Esophagus squamous epithelium (tissue), 5 donors: Measurements from ENCODE around the gene MZT2A. TPM values are rescaled to one million over a fixed set of nuclear protein-coding genes. Genes with fewer than 3 reads are reported as not detected.
"Not testable (repeated sequence)": the region's sequence is repeated elsewhere in the genome, so short reads cannot be mapped to it uniquely, and the experiment has no call there.

ENCODE experiments used
- DNase-seq: peaks from one replicate; lab custom pipeline; 2025; lab: John Stamatoyannopoulos, UW
- H3K27ac ChIP-seq, 4 donors: fragments of 200-600 bp; sonication (generic); one replicate each; pipeline ENCODE4 v1.5.1; 2016 to 2019; ENCODE audit warnings: mild to moderate bottlenecking in 1 of 4
- H3K27me3 ChIP-seq, 4 donors: fragments of 200-600 bp; sonication (generic); 1 replicate in 3 of 4; 2 replicates in 1 of 4; pipeline versions ENCODE4 v1.5.1 to v1.6.0; 2017 to 2021; ENCODE audit warnings: antibody characterized with exemption in 1 of 4
- H3K36me3 ChIP-seq, 3 donors: fragments of 200-600 bp; sonication (generic); one replicate each; pipeline ENCODE4 v1.5.1; 2016 to 2019
- H3K4me1 ChIP-seq, 3 donors: fragments of 200-600 bp; sonication (generic); one replicate each; pipeline ENCODE4 v1.5.1; 2017 to 2019
- H3K4me3 ChIP-seq, 4 donors: fragments of 200-600 bp; sonication (generic); 1 replicate in 3 of 4; 2 replicates in 1 of 4; pipeline ENCODE4 v1.5.1; 2016 to 2019; ENCODE audit warnings: mild to moderate bottlenecking in 2 of 4, moderate library complexity in 1 of 4
- H3K9me3 ChIP-seq, 3 donors: fragments of 200-600 bp; sonication (generic); one replicate each; pipeline ENCODE4 v1.5.1; 2016 to 2019
- POLR2A ChIP-seq, 4 donors: fragments of 450-650 bp; IDR thresholded peaks; one replicate each; pipeline ENCODE4 v1.6.1; 2017; ENCODE audit warnings: antibody characterized with exemption in 4 of 4, mild to moderate bottlenecking in 4 of 4, moderate library complexity in 3 of 4
- WGBS, 2 donors: methylation state at CpG; one replicate each; pipeline ENCODE4 v1.1.5; 2018; 5-methylcytosine and 5-hydroxymethylcytosine counted together
- intact Hi-C: fragments of 100-400 bp; cut with DNase I; formaldehyde crosslinking; loops from one replicate; pipeline ENCODE4 v1.15.0; 2022
- total RNA-seq, 4 donors: library from RNA; depleted of rRNA; stranded (reverse); fragments of >200 nt; gene quantifications; one replicate each; pipeline ENCODE4 v1.1.0, GENCODE V29; 2016
- TF ChIP-seq, protein P1 (sequence below), 6 experiments: fragments of 450-650 bp in 4 of 6; fragments of 200-600 bp in 2 of 6; sonication (generic) in 2 of 6; IDR thresholded peaks; one replicate each; pipeline ENCODE4 v1.5.1; 2016 to 2019; ENCODE audit warnings: antibody characterized with exemption in 6 of 6, mild to moderate bottlenecking in 4 of 6, moderate library complexity in 4 of 6
- donor health status: DM: yes; HTN: yes; CAD: no.

MZT2A gene
- total RNA-seq, 4 donors from 2014 or later = 101 to 169 (median 118) TPM

DNA sequence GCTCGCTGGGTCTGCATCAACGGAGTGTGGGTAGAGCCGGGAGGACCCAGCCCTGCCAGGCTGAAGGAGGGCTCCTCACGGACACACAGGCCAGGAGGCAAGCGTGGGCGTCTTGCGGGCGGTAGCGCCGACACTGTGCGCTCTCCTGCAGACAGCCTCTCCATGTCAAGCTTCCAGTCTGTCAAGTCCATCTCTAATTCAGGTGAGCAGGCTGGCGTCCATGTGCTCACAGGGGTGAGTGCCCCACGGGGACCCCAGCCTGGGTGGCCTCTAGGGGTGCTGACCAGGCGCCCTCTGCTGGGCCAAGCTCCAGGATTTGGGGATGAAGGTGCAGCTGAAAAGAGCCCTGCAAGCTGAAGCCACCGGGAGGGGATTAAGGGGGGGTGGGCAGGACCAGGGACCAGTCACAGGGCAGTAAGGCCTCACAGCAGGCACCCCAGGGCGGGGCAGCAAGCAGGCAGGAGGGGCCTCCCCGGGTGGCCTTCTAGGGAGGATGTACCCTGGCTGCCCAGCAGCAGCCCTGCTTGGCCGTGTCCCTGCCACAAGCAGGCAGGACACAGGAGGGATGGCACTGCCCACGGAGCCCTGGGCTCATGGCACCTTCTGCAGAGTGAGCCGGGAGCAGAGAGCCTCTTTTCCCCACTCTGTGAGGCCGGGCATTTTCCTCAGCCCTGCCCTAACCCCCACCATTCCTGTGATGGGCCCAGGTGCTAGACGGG is 38.6 kb upstream of the MZT2A start:
- intact Hi-C loops, DNase-seq, H3K9me3 ChIP-seq, H3K27ac ChIP-seq, H3K4me3 ChIP-seq, H3K27me3 ChIP-seq, H3K36me3 ChIP-seq: not testable (repeated sequence)
- peaks cover 0 to 29% (median 3%) of the 10 kb centered on the region in 3 donors for H3K4me1 ChIP-seq
- 76% methylated on average over 6 of the region's 22 CpGs; no CpG with 5 or more reads in 1 of the 2 donors for WGBS, 2 donors

DNA sequence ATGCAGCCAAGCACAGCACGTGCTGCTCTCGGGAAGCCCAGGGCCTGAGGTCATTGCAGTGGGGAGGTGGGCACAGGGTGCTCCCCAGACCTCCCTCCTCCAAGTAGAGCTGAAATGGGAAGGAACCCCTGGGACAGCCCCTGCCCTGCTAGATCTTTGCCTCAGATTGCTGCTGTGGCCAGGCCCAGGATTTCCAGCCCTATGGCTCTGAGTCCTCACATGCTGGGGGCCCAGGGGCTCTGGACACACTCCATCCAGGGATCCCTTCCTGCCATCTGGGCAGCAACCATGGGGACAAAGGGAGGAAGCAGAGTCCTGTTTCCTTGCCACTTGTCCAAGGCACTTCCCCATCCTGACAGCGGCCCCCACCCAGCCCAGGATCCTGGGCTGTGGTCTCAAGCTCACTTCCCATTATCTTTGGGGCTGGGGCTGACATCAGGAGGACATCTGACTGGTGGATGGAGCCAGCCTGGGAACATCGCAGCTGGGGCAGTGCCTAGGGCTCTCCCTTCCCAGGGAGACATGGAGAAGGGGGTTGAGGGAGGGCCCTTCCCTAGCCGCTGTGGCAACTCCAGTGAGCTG is 37.8 kb upstream of the MZT2A start:
- H3K4me3 ChIP-seq, intact Hi-C loops, H3K9me3 ChIP-seq, H3K27ac ChIP-seq, H3K27me3 ChIP-seq, H3K36me3 ChIP-seq, DNase-seq: not testable (repeated sequence)
- H3K4me1 ChIP-seq = peaks cover 0 to 22% (median 3%) of the 10 kb centered on the region in 3 donors
- WGBS, 2 donors = 100% methylated on average over 1 of the region's 5 CpGs; no CpG with 5 or more reads in 1 of the 2 donors

DNA sequence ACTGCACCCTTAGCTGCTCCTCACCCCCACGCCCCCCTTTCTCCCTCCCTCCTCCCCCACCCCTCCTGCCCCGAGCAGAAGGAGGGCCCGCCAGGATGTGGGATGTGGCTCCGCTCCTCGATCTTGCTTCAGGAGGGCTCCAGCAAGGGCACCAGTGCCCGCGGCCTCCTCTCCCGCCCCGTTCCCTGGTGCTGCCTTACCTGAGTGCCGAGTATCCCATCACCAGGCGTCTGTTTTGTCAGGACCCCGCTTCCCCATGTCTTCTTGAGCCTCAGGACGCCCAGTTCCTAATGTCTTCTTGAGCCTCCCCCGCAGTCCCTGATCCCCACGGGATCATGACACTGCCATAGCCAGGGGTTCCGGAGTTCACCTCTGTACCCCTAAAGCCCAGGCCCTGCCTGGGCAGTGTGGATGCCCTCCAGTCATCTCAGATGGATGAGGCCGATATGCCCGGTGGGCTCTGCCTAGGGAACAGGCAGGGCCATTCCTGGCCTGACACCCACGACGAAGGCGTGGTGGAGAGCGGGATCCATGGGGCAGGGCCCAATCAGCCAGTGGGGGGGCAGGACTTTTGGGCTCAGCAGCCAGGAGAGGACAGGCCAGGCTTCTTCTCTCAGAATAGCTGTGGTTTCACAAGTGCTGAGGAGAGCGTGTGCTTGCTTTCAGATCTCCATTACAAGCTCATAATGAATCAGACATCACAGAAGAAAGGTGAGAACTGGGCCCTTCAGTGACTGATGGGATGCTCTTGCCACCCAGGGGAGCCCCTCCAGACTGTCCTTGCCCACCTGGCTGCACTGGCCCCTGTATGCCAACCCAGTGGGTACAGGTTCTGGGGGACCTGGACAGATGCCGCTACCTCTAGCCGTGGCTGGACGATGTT is 37.0 kb upstream of the MZT2A start:
- not testable (repeated sequence) for DNase-seq
- peak overlapping the region in 3 of 4 donors; percentile 31 to 63 (median 43) for H3K4me3 ChIP-seq

DNA sequence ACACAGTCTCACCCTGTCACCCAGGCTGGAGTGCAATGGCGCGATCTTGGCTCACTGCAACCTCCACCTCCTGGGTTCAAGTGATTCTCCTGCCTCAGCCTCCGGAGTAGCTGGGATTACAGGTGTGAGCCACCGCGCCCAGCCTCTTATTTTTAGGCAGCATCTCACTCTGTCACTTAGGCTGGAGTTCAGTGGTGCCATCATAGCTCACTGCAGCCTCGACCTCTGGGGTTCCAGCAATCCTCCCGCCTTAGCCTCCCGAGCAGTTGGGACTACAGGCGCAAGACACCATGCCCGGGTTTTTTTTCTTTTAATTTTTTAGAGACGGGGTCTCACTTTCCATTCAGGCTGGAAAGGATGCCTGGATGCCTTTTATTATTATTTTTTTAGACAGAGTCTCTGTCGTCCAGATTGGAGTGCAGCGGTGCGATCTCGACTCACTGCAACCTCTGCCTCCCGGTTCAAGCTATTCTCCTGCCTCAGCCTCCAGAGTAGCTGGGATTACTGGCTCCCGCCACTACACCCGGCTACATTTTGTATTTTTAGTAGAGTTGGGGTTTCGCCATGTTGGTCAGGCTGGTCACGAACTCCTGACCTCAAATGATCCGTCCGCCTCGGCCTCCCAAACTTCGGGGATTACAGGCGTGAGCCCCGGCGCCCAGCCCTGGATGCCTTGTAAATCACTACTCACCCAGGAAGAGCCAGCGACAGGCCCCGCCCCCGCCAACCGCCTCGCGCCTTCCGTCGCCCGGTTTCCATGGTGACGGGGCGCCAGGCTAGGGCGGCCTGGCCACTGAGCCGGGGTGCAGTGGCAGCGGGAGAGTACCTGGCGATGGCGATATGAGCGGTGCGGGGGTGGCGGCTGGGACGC is 35.2 kb upstream of the MZT2A start, which contains the start of gene CCDC74A:
Gene CCDC74A, plus strand, starts transcription at position 758 of the 871 bp plus-strand sequence. Its CDS starts 83 bp downstream, at position 841.
- DNase-seq, intact Hi-C loops: not testable (repeated sequence)
- 64 to 68% methylated on average over 18 to 19 of the region's 47 CpGs for WGBS, 2 donors

More for the DNA sequence above, 37.0 kb upstream of the MZT2A start:
- H3K36me3 ChIP-seq, H3K27me3 ChIP-seq, H3K27ac ChIP-seq, H3K9me3 ChIP-seq, intact Hi-C loops: not testable (repeated sequence)
- H3K4me1 ChIP-seq = peaks cover 0 to 22% (median 3%) of the 10 kb centered on the region in 3 donors
- WGBS, 2 donors = 52 to 80% methylated on average over 1 to 10 of the region's 26 CpGs

DNA sequence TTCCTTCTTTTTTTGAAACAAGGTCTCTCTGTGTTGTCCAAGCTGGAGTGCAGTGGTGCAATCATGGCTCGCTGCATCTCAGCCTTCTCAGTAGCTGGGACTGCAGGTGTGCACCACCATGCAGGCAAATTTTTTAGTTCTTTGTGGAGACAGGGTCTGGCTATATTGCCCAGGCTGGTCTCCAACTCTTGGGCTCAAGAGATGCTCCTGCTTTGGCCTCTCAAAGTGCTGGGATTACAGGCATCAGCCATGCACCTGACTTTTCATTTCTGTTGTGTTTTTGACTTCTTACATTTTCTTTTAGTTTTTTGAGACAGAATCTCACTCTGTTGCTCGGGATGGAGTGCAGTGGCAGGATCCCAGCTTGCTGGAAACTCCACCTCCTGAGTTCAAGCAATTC is 33.1 kb upstream of the MZT2A start:
- H3K4me3 ChIP-seq, intact Hi-C loops, H3K27me3 ChIP-seq, H3K36me3 ChIP-seq, DNase-seq, H3K9me3 ChIP-seq, H3K27ac ChIP-seq: not testable (repeated sequence)
- H3K4me1 ChIP-seq = peaks cover 0 to 19% (median 3%) of the 10 kb centered on the region in 3 donors
- 81 to 91% methylated on average over 2 of the region's 2 CpGs for WGBS, 2 donors

More for the DNA sequence above, 35.2 kb upstream of the MZT2A start, which contains the start of gene CCDC74A:
- H3K9me3 ChIP-seq, H3K36me3 ChIP-seq, H3K27me3 ChIP-seq: not testable (repeated sequence)
- Histone ChIP-seq H3K27ac (peak within 1 kb of the TSS in 1 of 4 donors; percentile 25), H3K4me3 (peak within 1 kb of the TSS; percentile 14 to 63 (median 37)), H3K4me1 (peaks cover 0 to 19% (median 3%) of the 10 kb centered on the region in 3 donors)

DNA sequence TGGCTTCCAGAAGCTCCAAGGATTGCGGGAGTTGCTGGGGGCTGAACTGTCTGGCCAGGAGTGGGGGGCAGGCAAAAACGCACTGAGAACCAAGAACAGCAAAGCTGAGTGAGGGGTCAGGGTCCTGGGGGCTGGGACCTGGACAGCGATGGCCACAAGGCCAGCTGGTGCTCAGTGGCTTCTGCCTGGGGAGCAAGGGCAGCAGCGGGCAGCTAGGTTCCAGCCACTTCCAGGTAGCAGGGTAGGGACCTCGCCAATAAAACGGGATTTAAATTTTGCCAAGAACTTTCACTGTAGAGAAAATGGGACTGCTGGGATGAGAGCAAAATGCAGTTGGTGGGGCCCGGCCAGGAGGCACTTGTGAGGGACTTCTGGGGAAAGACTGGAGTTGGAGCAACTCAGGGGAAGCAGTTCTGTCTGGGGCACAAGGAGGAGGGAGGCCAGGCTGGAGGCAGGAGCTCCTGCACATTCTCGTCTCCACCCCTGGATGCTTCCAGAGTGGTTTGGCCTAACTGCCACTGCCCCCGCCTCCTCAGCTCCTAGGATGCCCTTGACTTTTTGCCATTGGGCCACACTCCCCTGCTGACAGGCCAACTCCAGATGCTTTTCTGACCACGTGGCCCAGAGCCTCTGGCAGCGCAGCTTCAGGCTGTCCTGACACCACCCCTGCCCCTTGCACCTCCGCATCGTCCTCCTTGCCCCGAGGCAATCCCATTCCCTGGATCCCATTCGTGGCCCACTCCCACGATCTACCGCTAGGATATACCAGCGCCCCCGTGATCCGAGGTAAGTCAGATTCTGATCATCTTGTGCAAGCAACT is 30.0 kb upstream of the MZT2A start:
- no peak overlapping the region for H3K27ac ChIP-seq
- no peaks in the 10 kb centered on the region for H3K9me3 ChIP-seq
- no peak overlapping the region for H3K4me3 ChIP-seq
- no peak for DNase-seq
- intact Hi-C loops = no loop called here
- H3K4me1 ChIP-seq = peaks cover 0 to 1% (median under 1%) of the 10 kb centered on the region in 3 donors
- no peaks in the 10 kb centered on the region for H3K27me3 ChIP-seq
- H3K36me3 ChIP-seq = peaks cover 0 to 38% (median 11%) of the 10 kb centered on the region in 3 donors
- TF ChIP-seq POLR2A (IDR thresholded peaks at IDR 0.05) = no peak
- TF ChIP-seq, protein P1, sequence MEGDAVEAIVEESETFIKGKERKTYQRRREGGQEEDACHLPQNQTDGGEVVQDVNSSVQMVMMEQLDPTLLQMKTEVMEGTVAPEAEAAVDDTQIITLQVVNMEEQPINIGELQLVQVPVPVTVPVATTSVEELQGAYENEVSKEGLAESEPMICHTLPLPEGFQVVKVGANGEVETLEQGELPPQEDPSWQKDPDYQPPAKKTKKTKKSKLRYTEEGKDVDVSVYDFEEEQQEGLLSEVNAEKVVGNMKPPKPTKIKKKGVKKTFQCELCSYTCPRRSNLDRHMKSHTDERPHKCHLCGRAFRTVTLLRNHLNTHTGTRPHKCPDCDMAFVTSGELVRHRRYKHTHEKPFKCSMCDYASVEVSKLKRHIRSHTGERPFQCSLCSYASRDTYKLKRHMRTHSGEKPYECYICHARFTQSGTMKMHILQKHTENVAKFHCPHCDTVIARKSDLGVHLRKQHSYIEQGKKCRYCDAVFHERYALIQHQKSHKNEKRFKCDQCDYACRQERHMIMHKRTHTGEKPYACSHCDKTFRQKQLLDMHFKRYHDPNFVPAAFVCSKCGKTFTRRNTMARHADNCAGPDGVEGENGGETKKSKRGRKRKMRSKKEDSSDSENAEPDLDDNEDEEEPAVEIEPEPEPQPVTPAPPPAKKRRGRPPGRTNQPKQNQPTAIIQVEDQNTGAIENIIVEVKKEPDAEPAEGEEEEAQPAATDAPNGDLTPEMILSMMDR (IDR thresholded peaks at IDR 0.05) = no peak
- 73 to 85% methylated on average over 15 to 19 of the region's 20 CpGs for WGBS, 2 donors

DNA sequence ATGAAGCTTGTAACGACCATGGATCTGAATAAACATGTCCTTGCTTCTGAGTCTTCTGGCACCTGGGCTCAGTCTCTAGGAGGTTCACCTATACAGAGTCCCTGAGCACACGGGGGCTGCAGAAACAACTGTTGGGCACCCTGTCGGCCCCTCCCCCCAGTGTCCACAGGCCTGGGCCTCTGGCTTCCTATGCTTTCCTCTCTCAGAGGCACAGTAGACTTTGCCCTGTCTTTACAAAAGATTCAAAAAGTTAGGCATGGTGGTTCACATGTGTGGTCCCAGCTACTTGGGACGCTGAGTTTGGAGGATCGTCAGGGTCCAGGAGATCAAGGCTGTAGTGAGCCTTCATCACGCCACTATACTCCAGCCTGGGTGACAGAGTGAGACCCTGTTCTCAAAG is 29.3 kb upstream of the MZT2A start:
- intact Hi-C loops, DNase-seq, H3K4me3 ChIP-seq, H3K27ac ChIP-seq, H3K9me3 ChIP-seq, H3K27me3 ChIP-seq, H3K4me1 ChIP-seq: not testable (repeated sequence)
- peaks cover 0 to 45% (median 11%) of the 10 kb centered on the region in 3 donors for H3K36me3 ChIP-seq
- 25% methylated on average over 1 of the region's 6 CpGs; no CpG with 5 or more reads in 1 of the 2 donors for WGBS, 2 donors
